H1 (cell line): ENCODE results near the gene C7orf57. TPM values are rescaled to one million over a fixed set of nuclear protein-coding genes. Genes with fewer than 3 reads are reported as not detected.

Experiments
- CTCF ChIA-PET: fragments of 300-600 bp; sonication (Branson Sonifier 250); formaldehyde crosslinking; loops from one replicate; lab custom pipeline; 2021; ENCODE audit not compliant: partially characterized antibody; lab: Charles Lee
- POLR2A ChIA-PET: fragments of 300-600 bp; sonication (Branson Sonifier 250); formaldehyde crosslinking; loops from one replicate; lab custom pipeline; 2021; ENCODE audit warnings: inconsistent platforms; ENCODE audit not compliant: partially characterized antibody; lab: Charles Lee
- DNase-seq, 2 experiments: peaks; one replicate each; pipeline versions ENCODE4 v3.0.0 to v3.0.0-alpha.2; 2010 to 2022; ENCODE audit warnings: low spot score in 2 of 2, low read depth in 1 of 2, mixed read lengths in 1 of 2
- FAIRE-seq: peaks from 2 replicates; lab custom pipeline; 2011; peaks lifted over from hg19 to GRCh38; lab: Jason Lieb, UNC
- H2AFZ ChIP-seq: 2 replicates; pipeline ENCODE4 v1.8.1; 2012; ENCODE audit warnings: low read length, inconsistent platforms
- H2AK5ac ChIP-seq: 2 replicates; pipeline ENCODE4 v1.6.1; 2013; ENCODE audit warnings: low read depth, low read length
- H2BK120ac ChIP-seq: replicated peaks from 2 replicates; pipeline ENCODE3; 2013; ENCODE audit warnings: low read depth, low read length, inconsistent platforms
- H2BK12ac ChIP-seq: 2 replicates; pipeline ENCODE4 v1.6.1; 2013; ENCODE audit warnings: low read depth, low read length
- H2BK15ac ChIP-seq: 2 replicates; pipeline ENCODE4 v1.6.1; 2013; ENCODE audit warnings: low read length
- H2BK20ac ChIP-seq: 2 replicates; pipeline ENCODE4 v1.6.1; 2013; ENCODE audit warnings: low read length
- H2BK5ac ChIP-seq: 2 replicates; pipeline ENCODE4 v1.6.1; 2013; ENCODE audit warnings: low read depth, low read length
- H3K14ac ChIP-seq: 2 replicates; pipeline ENCODE4 v1.6.1; 2013; ENCODE audit warnings: inconsistent platforms; ENCODE audit not compliant: insufficient read length
- H3K18ac ChIP-seq: 2 replicates; pipeline ENCODE4 v1.6.1; 2013; ENCODE audit warnings: low read length; ENCODE audit errors: extremely low read depth
- H3K23ac ChIP-seq: 2 replicates; pipeline ENCODE4 v1.6.1; 2013; ENCODE audit warnings: inconsistent platforms; ENCODE audit not compliant: insufficient read length
- H3K23me2 ChIP-seq: 2 replicates; pipeline ENCODE4 v1.6.1; 2013; ENCODE audit warnings: low read depth, low read length
- H3K27ac ChIP-seq: 2 replicates; pipeline ENCODE4 v1.6.1; 2011; ENCODE audit warnings: low read depth, low read length, inconsistent platforms
- H3K27me3 ChIP-seq, 4 experiments: replicated peaks in 1 of 4; 1 replicate in 1 of 4; 2 replicates in 3 of 4; pipeline versions ENCODE4 v1.6.1 to v1.8.1; 2011 to 2013; ENCODE audit warnings: low read length in 3 of 4, mild to moderate bottlenecking in 3 of 4, inconsistent platforms in 2 of 4, mixed read lengths in 2 of 4, moderate library complexity in 1 of 4; ENCODE audit not compliant: control insufficient read depth in 3 of 4, insufficient read depth in 3 of 4; ENCODE audit errors: extremely low read depth in 1 of 4
- H3K36me3 ChIP-seq, 4 experiments: 2 replicates each; pipeline versions ENCODE4 v1.6.1 to v1.8.1; 2011 to 2013; ENCODE audit warnings: mild to moderate bottlenecking in 4 of 4, low read length in 3 of 4, moderate library complexity in 2 of 4, control low read depth in 1 of 4, inconsistent platforms in 1 of 4; ENCODE audit not compliant: insufficient read depth in 4 of 4, control insufficient read depth in 2 of 4
- H3K4ac ChIP-seq: replicated peaks from 2 replicates; pipeline ENCODE3; 2013; ENCODE audit warnings: low read length, low read depth, mixed read lengths, inconsistent platforms; ENCODE audit not compliant: insufficient read length
- H3K4me1 ChIP-seq, 4 experiments: replicated peaks in 1 of 4; 1 replicate in 1 of 4; 2 replicates in 3 of 4; pipeline versions ENCODE4 v1.6.1 to v1.8.1; 2011 to 2013; ENCODE audit warnings: low read length in 3 of 4, inconsistent platforms in 2 of 4, mixed read lengths in 1 of 4; ENCODE audit not compliant: insufficient read depth in 4 of 4, control insufficient read depth in 3 of 4
- H3K4me2 ChIP-seq, 2 experiments: 2 replicates each; pipeline versions ENCODE4 v1.6.1 to v1.8.1; 2011 to 2013; ENCODE audit warnings: low read depth in 2 of 2, low read length in 2 of 2, control low read depth in 1 of 2, inconsistent platforms in 1 of 2, mild to moderate bottlenecking in 1 of 2; ENCODE audit not compliant: insufficient read depth in 1 of 2
- H3K4me3 ChIP-seq, 4 experiments: fragments of 200-600, 300-600 bp in 1 of 4; sonication (generic), shearing (Covaris generic), sonication (Bioruptor Twin) in 1 of 4; 2 replicates each; pipeline versions ENCODE4 v1.5.1 to v1.8.1; 2011 to 2016; ENCODE audit warnings: low read length in 4 of 4, low read depth in 3 of 4, control low read depth in 2 of 4, inconsistent platforms in 2 of 4, mild to moderate bottlenecking in 2 of 4, mixed read lengths in 1 of 4, moderate library complexity in 1 of 4; ENCODE audit not compliant: insufficient read depth in 2 of 4; ENCODE audit errors: extremely low read depth in 1 of 4
- H3K56ac ChIP-seq: replicated peaks from 2 replicates; pipeline ENCODE3; 2013; ENCODE audit warnings: low read depth, mild to moderate bottlenecking, mixed read lengths, low read length, inconsistent platforms; ENCODE audit not compliant: insufficient read length
- H3K79me1 ChIP-seq: 2 replicates; pipeline ENCODE4 v1.6.1; 2013; ENCODE audit warnings: low read depth, low read length, control low read depth
- H3K79me2 ChIP-seq, 2 experiments: 2 replicates each; pipeline versions ENCODE4 v1.6.1 to v1.8.1; 2012 to 2013; ENCODE audit warnings: low read length in 2 of 2, mild to moderate bottlenecking in 2 of 2, inconsistent platforms in 1 of 2; ENCODE audit not compliant: insufficient read depth in 2 of 2, control insufficient read depth in 1 of 2
- H3K9ac ChIP-seq, 4 experiments: replicated peaks in 1 of 4; 1 replicate in 1 of 4; 2 replicates in 3 of 4; pipeline versions ENCODE4 v1.6.1 to v1.8.1; 2011 to 2013; ENCODE audit warnings: low read depth in 3 of 4, low read length in 3 of 4, control low read depth in 2 of 4, mild to moderate bottlenecking in 2 of 4, moderate library complexity in 2 of 4, inconsistent platforms in 1 of 4; ENCODE audit errors: extremely low read depth in 1 of 4
- H3K9me3 ChIP-seq, 2 experiments: 2 replicates each; pipeline versions ENCODE4 v1.6.1 to v1.8.1; 2012 to 2013; ENCODE audit warnings: mild to moderate bottlenecking in 2 of 2, moderate library complexity in 2 of 2, control low read depth in 1 of 2, inconsistent platforms in 1 of 2, low read depth in 1 of 2, low read length in 1 of 2, mixed read lengths in 1 of 2; ENCODE audit not compliant: insufficient read depth in 2 of 2
- H4K20me1 ChIP-seq, 2 experiments: replicated peaks in 1 of 2; 2 replicates each; pipeline versions ENCODE3 to v1.8.1; 2011 to 2013; ENCODE audit warnings: inconsistent platforms in 2 of 2, low read length in 2 of 2, mild to moderate bottlenecking in 1 of 2; ENCODE audit not compliant: insufficient read depth in 2 of 2, control insufficient read depth in 1 of 2
- H4K5ac ChIP-seq: 2 replicates; pipeline ENCODE4 v1.6.1; 2013; ENCODE audit warnings: low read length, low read depth, mixed read lengths, inconsistent platforms; ENCODE audit not compliant: insufficient read length
- H4K8ac ChIP-seq: 2 replicates; pipeline ENCODE4 v1.8.0; 2013; ENCODE audit warnings: mild to moderate bottlenecking, moderate library complexity, low read length, inconsistent platforms; ENCODE audit not compliant: insufficient read depth; ENCODE audit errors: extremely low read depth
- H4K91ac ChIP-seq: replicated peaks from 2 replicates; pipeline ENCODE3; 2013; ENCODE audit warnings: low read length, mixed read lengths, inconsistent platforms; ENCODE audit not compliant: insufficient read length
- BRCA1 ChIP-seq: IDR thresholded peaks from 2 replicates; pipeline ENCODE4 v1.6.1; 2012; ENCODE audit warnings: low read depth, low read length, improper control_type of control experiment
- CBX8 ChIP-seq: fragments of 300-800, 300-1000 bp; sonication (generic); IDR thresholded peaks from 2 replicates; pipeline ENCODE4 v1.7.1; 2016; ENCODE audit warnings: low read depth, low read length, borderline replicate concordance
- JUN ChIP-seq: IDR thresholded peaks from 2 replicates; pipeline ENCODE4 v1.6.1; 2011; ENCODE audit warnings: low read depth, mild to moderate bottlenecking, improper control_type of control experiment, low read length
- ZNF274 ChIP-seq: IDR thresholded peaks from 2 replicates; pipeline ENCODE4 v1.7.0; 2012; ENCODE audit warnings: low read length, borderline replicate concordance; ENCODE audit errors: extremely low read depth
- WGBS, 2 experiments: shearing (Covaris generic) in 1 of 2; methylation state at CpG; one replicate each; pipeline versions ENCODE4 v1.1.6 to v1.1.7; 2013 to 2015; ENCODE audit warnings: low lambda C conversion rate in 2 of 2, mixed read lengths in 2 of 2, inconsistent platforms in 1 of 2, low coverage in 1 of 2, missing lambda C conversion rate in 1 of 2; ENCODE audit not compliant: insufficient replicate concordance in 2 of 2, insufficient coverage in 1 of 2, insufficient read length in 1 of 2; ENCODE audit errors: extremely low coverage in 1 of 2, missing lambda C conversion rate in 1 of 2; 5-methylcytosine and 5-hydroxymethylcytosine counted together
- polyA plus RNA-seq, 7 experiments: library from polyadenylated mRNA; depleted of rRNA in 3 of 7; stranded (reverse) in 5 of 7; unstranded in 2 of 7; fragments of >200 nt in 5 of 7; fragments of 200-250 nt in 2 of 7; gene quantifications; 1 replicate in 5 of 7; 2 replicates in 1 of 7; 4 replicates in 1 of 7; pipeline versions ENCODE4 v1.2.1 to v1.2.3, GENCODE V29; 2011 to 2013; ENCODE audit warnings: missing spikeins in 2 of 7, mixed read lengths in 2 of 7
- total RNA-seq: library from RNA; stranded (reverse); fragmentation: NEBNext Ultra II Directional; extraction: Animal tissue kit (Norgen Biotek cat#: 25700); gene quantifications from 2 replicates; pipeline ENCODE4 v1.2.1, GENCODE V29; 2021

Gene C7orf57
- total and polyA plus RNA-seq, 2 of the 8 experiments (the other 6 are each of a cell fraction or from before 2014, with no cell fraction given): 0.08 to 0.56 TPM

DNA sequence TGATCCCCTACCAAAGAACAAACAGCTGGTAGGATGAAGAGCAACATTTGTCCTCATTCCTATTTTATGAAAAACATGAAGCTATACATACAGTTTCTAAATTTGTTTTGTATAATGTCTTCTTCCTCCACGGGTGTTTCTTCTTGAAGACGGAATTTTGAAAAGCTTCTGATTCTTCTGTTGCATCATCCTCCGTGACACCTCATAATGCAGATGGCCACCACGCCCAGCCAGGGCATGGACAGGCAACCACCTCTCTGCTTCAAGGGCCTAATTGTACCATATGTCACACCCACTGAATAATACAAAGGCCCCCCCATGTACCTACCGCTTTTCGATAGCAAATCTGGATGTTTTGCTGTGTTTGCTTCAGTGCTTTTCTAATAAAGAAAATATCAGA, 6.4 kb upstream of the C7orf57 start, which contains the start of gene SUN3:
Gene SUN3, minus strand, starts transcription at position 170 of the 400 bp plus-strand sequence. Its CDS starts 169 bp downstream, at position 1.
- 75% methylated on average over 6 of the region's 6 CpGs; no CpG with 5 or more reads in 1 of the 2 experiments for WGBS, 2 experiments
- H4K20me1 ChIP-seq: no peaks in the 10 kb centered on the region
- H4K8ac ChIP-seq: no peak within 1 kb of the TSS
- no peak within 1 kb of the TSS for H3K9ac ChIP-seq
- CTCF ChIA-PET: interaction anchor here (0.8 kb wide), 1 partner anchor 19 kb away, joined by 3 read pairs; no protein-coding TSS in a partner anchor
- H3K27ac ChIP-seq: no peak within 1 kb of the TSS
- H3K18ac ChIP-seq: no peak within 1 kb of the TSS
- no peak within 1 kb of the TSS for H3K56ac ChIP-seq
- peaks cover 0 to 3% (median 1%) of the 10 kb centered on the region in 4 experiments; a peak in 2 of 7 replicates for H3K27me3 ChIP-seq
- H2AFZ ChIP-seq: no peak within 1 kb of the TSS
- H3K36me3 ChIP-seq: no peaks in the 10 kb centered on the region
- H2AK5ac ChIP-seq: no peak within 1 kb of the TSS
- no peak for TF ChIP-seq CBX8
- TF ChIP-seq BRCA1: no peak
- no peak for TF ChIP-seq ZNF274
- TF ChIP-seq JUN: no peak
- TF ChIP-seq, all 59 proteins: peak for 0
- no peak for FAIRE-seq
- H3K4ac ChIP-seq: no peak within 1 kb of the TSS
- no peak within 1 kb of the TSS for H3K4me3 ChIP-seq
- DNase-seq: no peak
- H3K79me2 ChIP-seq: no peaks in the 10 kb centered on the region
- H3K23ac ChIP-seq: no peak within 1 kb of the TSS
- no peak within 1 kb of the TSS for H2BK20ac ChIP-seq
- no peak within 1 kb of the TSS for H4K91ac ChIP-seq
- H3K14ac ChIP-seq: no peak within 1 kb of the TSS
- no peaks in the 10 kb centered on the region for H3K9me3 ChIP-seq
- H2BK120ac ChIP-seq: no peak within 1 kb of the TSS
- POLR2A ChIA-PET: interaction anchor here (1.4 kb wide), 1 partner anchor 9 kb away, joined by 4 read pairs; no protein-coding TSS in a partner anchor
- no peak within 1 kb of the TSS for H2BK12ac ChIP-seq
- H3K4me2 ChIP-seq: no peak within 1 kb of the TSS
- no peak within 1 kb of the TSS for H4K5ac ChIP-seq
- H3K23me2 ChIP-seq: no peaks in the 10 kb centered on the region
- no peak within 1 kb of the TSS for H2BK5ac ChIP-seq
- no peaks in the 10 kb centered on the region for H3K79me1 ChIP-seq
- no peaks in the 10 kb centered on the region for H3K4me1 ChIP-seq
- no peak within 1 kb of the TSS for H2BK15ac ChIP-seq
